HepG2 (cell line): Measurements from ENCODE around the gene DHX16. TPM values are rescaled to one million over a fixed set of nuclear protein-coding genes. Genes with fewer than 3 reads are reported as not detected.

ENCODE experiments used
- CHD2 ChIP-seq: IDR thresholded peaks from 2 replicates; pipeline ENCODE4 v1.6.1; 2011; ENCODE audit warnings: low read depth, low read length, improper control_type of control experiment
- FOXK1 ChIP-seq: sonication (generic); formaldehyde crosslinking; IDR thresholded peaks from 2 replicates; pipeline ENCODE4 v1.4.0; 2020; ENCODE audit warnings: low read depth, missing genetic modification reagents, borderline replicate concordance
- MED8 ChIP-seq: sonication (generic); formaldehyde crosslinking; IDR thresholded peaks from 2 replicates; pipeline ENCODE4 v1.8.1; 2023; ENCODE audit warnings: mild to moderate bottlenecking, missing genetic modification reagents; ENCODE audit not compliant: insufficient replicate concordance
- PHF5A ChIP-seq: IDR thresholded peaks from one replicate; pipeline ENCODE4 v1.6.1; 2018; ENCODE audit warnings: low read depth, missing genetic modification reagents; ENCODE audit not compliant: unreplicated experiment
- PITX1 ChIP-seq: sonication (generic); formaldehyde crosslinking; IDR thresholded peaks from 2 replicates; pipeline ENCODE4 v1.5.1; 2020; ENCODE audit warnings: mild to moderate bottlenecking, missing genetic modification reagents
- POLR2A ChIP-seq, 2 experiments: IDR thresholded peaks; 2 replicates each; pipeline ENCODE4 v1.6.1; 2011; ENCODE audit warnings: low read depth in 2 of 2, low read length in 2 of 2, mild to moderate bottlenecking in 1 of 2, moderate library complexity in 1 of 2; ENCODE audit not compliant: insufficient read depth in 1 of 2
- POLR2AphosphoS2 ChIP-seq: IDR thresholded peaks from 2 replicates; pipeline ENCODE4 v1.6.1; 2011; ENCODE audit warnings: low read depth, low read length, improper control_type of control experiment
- SATB2 ChIP-seq: sonication (generic); formaldehyde crosslinking; IDR thresholded peaks from 2 replicates; pipeline ENCODE4 v1.5.0; 2020; ENCODE audit warnings: missing genetic modification reagents
- SOX5 ChIP-seq: IDR thresholded peaks from 2 replicates; pipeline ENCODE4 v1.6.1; 2016; ENCODE audit warnings: borderline replicate concordance
- SRF ChIP-seq: IDR thresholded peaks from 2 replicates; pipeline ENCODE4 v1.6.1; 2011; ENCODE audit warnings: mild to moderate bottlenecking, low read depth, low read length, moderate library complexity
- ZBTB21 ChIP-seq: sonication (generic); formaldehyde crosslinking; IDR thresholded peaks from 2 replicates; pipeline ENCODE4 v1.4.0; 2020; ENCODE audit warnings: missing genetic modification reagents
- ZC3H13 ChIP-seq: sonication (generic); formaldehyde crosslinking; IDR thresholded peaks from 2 replicates; pipeline ENCODE4 v1.8.1; 2023; ENCODE audit warnings: mild to moderate bottlenecking, missing genetic modification reagents, moderate library complexity
- ZNF383 ChIP-seq: sonication (generic); formaldehyde crosslinking; IDR thresholded peaks from 2 replicates; pipeline ENCODE4 v1.4.0; 2020; ENCODE audit warnings: missing genetic modification reagents, mild to moderate bottlenecking, borderline replicate concordance
- ZNF414 ChIP-seq: sonication (generic); formaldehyde crosslinking; IDR thresholded peaks from 2 replicates; pipeline ENCODE4 v1.5.0; 2020; ENCODE audit warnings: missing genetic modification reagents
- ZNF501 ChIP-seq: sonication (generic); formaldehyde crosslinking; IDR thresholded peaks from 2 replicates; pipeline ENCODE4 v1.5.1; 2020; ENCODE audit warnings: mild to moderate bottlenecking, moderate library complexity, missing genetic modification reagents
- ZNF558 ChIP-seq: sonication (generic); formaldehyde crosslinking; IDR thresholded peaks from 2 replicates; pipeline ENCODE4 v1.9.0; 2022; ENCODE audit warnings: mild to moderate bottlenecking, missing genetic modification reagents, borderline replicate concordance
- ZNF724P ChIP-seq: sonication (generic); formaldehyde crosslinking; IDR thresholded peaks from 2 replicates; pipeline ENCODE4 v1.8.0; 2022; ENCODE audit warnings: missing genetic modification reagents, borderline replicate concordance
- ZSCAN22 ChIP-seq: sonication (generic); formaldehyde crosslinking; IDR thresholded peaks from 2 replicates; pipeline ENCODE4 v1.4.0; 2020; ENCODE audit warnings: mild to moderate bottlenecking, missing genetic modification reagents
- polyA plus RNA-seq, 8 experiments: library from polyadenylated mRNA; depleted of rRNA in 3 of 8; stranded (reverse) in 7 of 8; unstranded in 1 of 8; fragments of >200 nt; fragmentation: Illumina TruSeq in 4 of 8; extraction: Trizol in 4 of 8; gene quantifications; 2 replicates each; pipeline versions ENCODE4 v1.2.1 to v1.2.3, GENCODE V29; 2011 to 2016; ENCODE audit warnings: low read depth in 4 of 8, missing spikeins in 1 of 8, mixed read lengths in 1 of 8; ENCODE audit not compliant: insufficient read depth in 1 of 8
- total RNA-seq, 5 experiments: library from RNA; depleted of rRNA; stranded (reverse); fragments of >200 nt; fragmentation: Illumina TruSeq; extraction: Trizol; gene quantifications; 2 replicates each; pipeline ENCODE4 v1.2.3, GENCODE V29; 2016; ENCODE audit warnings: low read depth in 1 of 5
- TF ChIP-seq, protein P1 (sequence below): sonication (generic); formaldehyde crosslinking; IDR thresholded peaks from 2 replicates; pipeline ENCODE4 v1.8.0; 2022; ENCODE audit warnings: mild to moderate bottlenecking, missing genetic modification reagents, moderate library complexity
- TF ChIP-seq, protein P2 (sequence below): sonication (generic); formaldehyde crosslinking; IDR thresholded peaks from 2 replicates; pipeline ENCODE4 v1.5.1; 2020; ENCODE audit warnings: mild to moderate bottlenecking, missing genetic modification reagents, moderate library complexity
- TF ChIP-seq, protein P3 (sequence below): sonication (generic); formaldehyde crosslinking; IDR thresholded peaks from 2 replicates; pipeline ENCODE4 v1.4.0; 2020; ENCODE audit warnings: missing genetic modification reagents, borderline replicate concordance
- TF ChIP-seq, protein P4 (sequence below): IDR thresholded peaks from 2 replicates; pipeline ENCODE4 v1.6.1; 2016; ENCODE audit warnings: low read depth, borderline replicate concordance

Gene DHX16
- total and polyA plus RNA-seq, 2 of the 13 experiments (the other 11 are each of a cell fraction or from before 2014, with no cell fraction given): 57.0 to 58.5 TPM

DNA sequence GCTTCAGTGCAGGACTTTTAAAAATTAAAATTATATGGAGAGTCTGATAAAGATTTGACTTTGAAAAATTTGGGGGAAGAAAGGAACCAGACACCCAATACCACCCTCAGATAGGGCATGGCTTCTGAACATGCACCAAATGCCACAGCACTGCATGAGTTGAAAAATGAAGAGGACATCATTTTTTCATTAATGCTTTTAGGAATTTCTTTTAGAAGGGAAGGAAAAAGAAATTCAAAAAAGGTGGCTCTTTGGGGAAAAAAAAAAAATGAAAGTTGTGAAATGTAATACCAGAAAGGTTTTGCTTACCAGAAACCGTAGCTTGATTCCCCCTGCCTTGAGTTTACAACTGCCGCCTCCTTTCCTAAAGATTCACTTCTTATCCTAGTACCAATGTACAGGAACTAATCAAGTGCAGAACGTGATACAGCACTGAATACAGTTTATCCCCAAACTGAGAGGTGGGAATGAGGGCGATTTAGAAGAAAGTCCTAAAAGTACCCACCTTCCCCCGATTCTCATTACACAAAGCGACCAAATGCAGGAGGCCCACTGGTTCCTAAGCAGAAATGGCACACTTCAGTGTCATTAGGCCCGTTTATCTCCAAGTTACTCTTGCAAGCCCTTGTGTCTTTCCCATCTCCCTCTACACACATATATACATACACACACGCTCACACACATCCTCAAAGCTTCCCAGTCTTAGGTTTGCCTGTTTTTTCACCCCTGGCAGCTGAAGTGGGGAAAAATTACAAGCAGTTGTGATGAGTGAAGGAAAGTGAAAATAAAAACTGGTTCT is 58.6 kb downstream of the DHX16 start (continued):
- TF ChIP-seq ZNF383: no peak
- TF ChIP-seq, protein P1, sequence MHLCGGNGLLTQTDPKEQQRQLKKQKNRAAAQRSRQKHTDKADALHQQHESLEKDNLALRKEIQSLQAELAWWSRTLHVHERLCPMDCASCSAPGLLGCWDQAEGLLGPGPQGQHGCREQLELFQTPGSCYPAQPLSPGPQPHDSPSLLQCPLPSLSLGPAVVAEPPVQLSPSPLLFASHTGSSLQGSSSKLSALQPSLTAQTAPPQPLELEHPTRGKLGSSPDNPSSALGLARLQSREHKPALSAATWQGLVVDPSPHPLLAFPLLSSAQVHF (CRISPR knock-in tag): no peak
- TF ChIP-seq, protein P2, sequence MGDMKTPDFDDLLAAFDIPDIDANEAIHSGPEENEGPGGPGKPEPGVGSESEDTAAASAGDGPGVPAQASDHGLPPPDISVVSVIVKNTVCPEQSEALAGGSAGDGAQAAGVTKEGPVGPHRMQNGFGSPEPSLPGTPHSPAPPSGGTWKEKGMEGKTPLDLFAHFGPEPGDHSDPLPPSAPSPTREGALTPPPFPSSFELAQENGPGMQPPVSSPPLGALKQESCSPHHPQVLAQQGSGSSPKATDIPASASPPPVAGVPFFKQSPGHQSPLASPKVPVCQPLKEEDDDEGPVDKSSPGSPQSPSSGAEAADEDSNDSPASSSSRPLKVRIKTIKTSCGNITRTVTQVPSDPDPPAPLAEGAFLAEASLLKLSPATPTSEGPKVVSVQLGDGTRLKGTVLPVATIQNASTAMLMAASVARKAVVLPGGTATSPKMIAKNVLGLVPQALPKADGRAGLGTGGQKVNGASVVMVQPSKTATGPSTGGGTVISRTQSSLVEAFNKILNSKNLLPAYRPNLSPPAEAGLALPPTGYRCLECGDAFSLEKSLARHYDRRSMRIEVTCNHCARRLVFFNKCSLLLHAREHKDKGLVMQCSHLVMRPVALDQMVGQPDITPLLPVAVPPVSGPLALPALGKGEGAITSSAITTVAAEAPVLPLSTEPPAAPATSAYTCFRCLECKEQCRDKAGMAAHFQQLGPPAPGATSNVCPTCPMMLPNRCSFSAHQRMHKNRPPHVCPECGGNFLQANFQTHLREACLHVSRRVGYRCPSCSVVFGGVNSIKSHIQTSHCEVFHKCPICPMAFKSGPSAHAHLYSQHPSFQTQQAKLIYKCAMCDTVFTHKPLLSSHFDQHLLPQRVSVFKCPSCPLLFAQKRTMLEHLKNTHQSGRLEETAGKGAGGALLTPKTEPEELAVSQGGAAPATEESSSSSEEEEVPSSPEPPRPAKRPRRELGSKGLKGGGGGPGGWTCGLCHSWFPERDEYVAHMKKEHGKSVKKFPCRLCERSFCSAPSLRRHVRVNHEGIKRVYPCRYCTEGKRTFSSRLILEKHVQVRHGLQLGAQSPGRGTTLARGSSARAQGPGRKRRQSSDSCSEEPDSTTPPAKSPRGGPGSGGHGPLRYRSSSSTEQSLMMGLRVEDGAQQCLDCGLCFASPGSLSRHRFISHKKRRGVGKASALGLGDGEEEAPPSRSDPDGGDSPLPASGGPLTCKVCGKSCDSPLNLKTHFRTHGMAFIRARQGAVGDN (CRISPR knock-in tag): no peak
- TF ChIP-seq, protein P3, sequence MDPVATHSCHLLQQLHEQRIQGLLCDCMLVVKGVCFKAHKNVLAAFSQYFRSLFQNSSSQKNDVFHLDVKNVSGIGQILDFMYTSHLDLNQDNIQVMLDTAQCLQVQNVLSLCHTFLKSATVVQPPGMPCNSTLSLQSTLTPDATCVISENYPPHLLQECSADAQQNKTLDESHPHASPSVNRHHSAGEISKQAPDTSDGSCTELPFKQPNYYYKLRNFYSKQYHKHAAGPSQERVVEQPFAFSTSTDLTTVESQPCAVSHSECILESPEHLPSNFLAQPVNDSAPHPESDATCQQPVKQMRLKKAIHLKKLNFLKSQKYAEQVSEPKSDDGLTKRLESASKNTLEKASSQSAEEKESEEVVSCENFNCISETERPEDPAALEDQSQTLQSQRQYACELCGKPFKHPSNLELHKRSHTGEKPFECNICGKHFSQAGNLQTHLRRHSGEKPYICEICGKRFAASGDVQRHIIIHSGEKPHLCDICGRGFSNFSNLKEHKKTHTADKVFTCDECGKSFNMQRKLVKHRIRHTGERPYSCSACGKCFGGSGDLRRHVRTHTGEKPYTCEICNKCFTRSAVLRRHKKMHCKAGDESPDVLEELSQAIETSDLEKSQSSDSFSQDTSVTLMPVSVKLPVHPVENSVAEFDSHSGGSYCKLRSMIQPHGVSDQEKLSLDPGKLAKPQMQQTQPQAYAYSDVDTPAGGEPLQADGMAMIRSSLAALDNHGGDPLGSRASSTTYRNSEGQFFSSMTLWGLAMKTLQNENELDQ (CRISPR knock-in tag): peak; percentile 86; the same call in 1 of the 2 replicates
- no peak for TF ChIP-seq ZSCAN22
- TF ChIP-seq ZBTB21: no peak
- no peak for TF ChIP-seq CHD2
- no peak; the same call in 1 of the 2 replicates for TF ChIP-seq ZNF724P (CRISPR knock-in tag)
- no peak for TF ChIP-seq MED8
- TF ChIP-seq ZC3H13 (CRISPR knock-in tag): peak; percentile 68; the same call in 1 of the 2 replicates
- TF ChIP-seq, protein P4, sequence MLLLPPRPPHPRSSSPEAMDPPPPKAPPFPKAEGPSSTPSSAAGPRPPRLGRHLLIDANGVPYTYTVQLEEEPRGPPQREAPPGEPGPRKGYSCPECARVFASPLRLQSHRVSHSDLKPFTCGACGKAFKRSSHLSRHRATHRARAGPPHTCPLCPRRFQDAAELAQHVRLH (CRISPR knock-in tag): no peak
- no peak for TF ChIP-seq ZNF414 (CRISPR knock-in tag)
- TF ChIP-seq SOX5: no peak
- TF ChIP-seq PITX1: no peak
- peak; percentile 55; the same call in 1 of the 2 replicates for TF ChIP-seq SATB2 (CRISPR knock-in tag)
- no peak for TF ChIP-seq ZNF501 (CRISPR knock-in tag)
- no peak for TF ChIP-seq PHF5A (CRISPR knock-in tag)
- TF ChIP-seq FOXK1 (CRISPR knock-in tag): 0 out of 2 replicates have a peak, but pooled peaks have one; percentile 8
- peak; percentile 53 to 80; a peak in 3 of 4 replicates for TF ChIP-seq POLR2A (IDR thresholded peaks at IDR 0.05; ENCODE audit: insufficient read depth in 1 of 2, low read depth in 2 of 2, low read length in 2 of 2)
- peak; percentile 59; the same call in 1 of the 2 replicates for TF ChIP-seq ZNF558 (CRISPR knock-in tag)
- no peak for TF ChIP-seq SRF
- peak; percentile 43 for TF ChIP-seq POLR2AphosphoS2
